ENCODE results near the gene KCNK7. TPM values are rescaled to one million over a fixed set of nuclear protein-coding genes. Genes with fewer than 3 reads are reported as not detected.

The KCNK7 gene
- total and polyA plus RNA-seq, 2 experiments from 2014 or later: 0.60 TPM; not detected in 1

DNA sequence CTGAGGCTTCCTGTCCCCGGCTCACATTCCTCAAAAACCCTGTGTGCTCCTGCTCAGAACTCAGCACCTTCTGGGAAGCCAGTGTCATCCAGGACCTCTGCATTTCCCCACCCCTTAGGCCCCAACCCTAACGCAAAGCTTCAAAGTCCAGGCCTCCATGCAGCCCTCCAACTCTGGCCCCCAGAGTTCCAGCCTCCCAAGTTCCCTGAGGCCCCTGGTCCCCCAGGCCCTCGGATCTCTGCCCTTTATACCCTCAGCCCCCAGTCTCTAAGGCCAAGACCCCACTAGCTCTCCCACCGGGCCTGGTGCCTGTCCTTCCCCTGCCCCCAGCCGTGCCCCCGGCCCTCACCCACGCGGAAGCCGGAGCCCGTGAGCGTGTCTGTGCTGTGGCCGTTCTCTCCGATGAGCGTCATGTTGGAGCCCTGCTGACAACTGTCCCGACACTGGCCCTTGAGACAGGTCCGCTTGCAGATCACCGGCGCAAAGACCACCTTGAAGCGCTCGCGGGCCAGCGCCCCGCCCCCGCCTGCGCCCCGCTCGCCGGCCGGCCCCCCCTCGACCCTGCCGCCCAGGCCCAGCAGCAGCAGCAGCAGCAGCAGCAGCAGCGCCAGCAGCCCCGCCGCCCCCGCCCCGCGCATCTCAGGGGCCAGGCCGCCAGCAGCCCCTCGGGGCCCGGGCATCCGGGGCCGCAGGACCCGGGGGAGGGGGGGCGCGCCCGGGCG, 38.2 kb downstream of the KCNK7 start:
- Histone ChIP-seq H3K27ac (ENCODE audit: low read depth) (no peak overlapping the region), H3K36me3 (ENCODE audit: insufficient read depth) (no peaks in the 10 kb centered on the region), H3K27me3 (ENCODE audit: insufficient read depth) (peaks cover 58% of the 10 kb centered on the region), H2AFZ (no peak overlapping the region; the same call in 1 of the 2 replicates), H3K9me2 (ENCODE audit: insufficient read depth) (no peaks in the 10 kb centered on the region), H3F3A (replicated peaks; ENCODE audit: low read depth) (peaks cover 17% of the 10 kb centered on the region; the same call in 1 of the 2 replicates), H3K4me1 (ENCODE audit: insufficient read depth) (peaks cover 47% of the 10 kb centered on the region), H3K79me2 (replicated peaks; ENCODE audit: insufficient read depth) (no peaks in the 10 kb centered on the region), H4K20me1 (replicated peaks; ENCODE audit: insufficient read depth) (no peaks in the 10 kb centered on the region), H3K4me2 (peak overlapping the region; percentile 89), H3K4me3 (peak overlapping the region; percentile 72)
- H3K4me1 Mint-ChIP-seq: peaks cover 57% of the 10 kb centered on the region
- ATAC-seq: no peak
- no peaks in the 10 kb centered on the region; the same call in 2 of the 3 replicates for H3K36me3 Mint-ChIP-seq (ENCODE audit: low read depth)
- TF ChIP-seq POLR2AphosphoS5 (IDR thresholded peaks at IDR 0.05; ENCODE audit: low read depth): no peak; the same call in 1 of the 2 replicates
- no peak for TF ChIP-seq STAT1 (IDR thresholded peaks at IDR 0.05; ENCODE audit: unreplicated experiment)
- TF ChIP-seq, protein P1, sequence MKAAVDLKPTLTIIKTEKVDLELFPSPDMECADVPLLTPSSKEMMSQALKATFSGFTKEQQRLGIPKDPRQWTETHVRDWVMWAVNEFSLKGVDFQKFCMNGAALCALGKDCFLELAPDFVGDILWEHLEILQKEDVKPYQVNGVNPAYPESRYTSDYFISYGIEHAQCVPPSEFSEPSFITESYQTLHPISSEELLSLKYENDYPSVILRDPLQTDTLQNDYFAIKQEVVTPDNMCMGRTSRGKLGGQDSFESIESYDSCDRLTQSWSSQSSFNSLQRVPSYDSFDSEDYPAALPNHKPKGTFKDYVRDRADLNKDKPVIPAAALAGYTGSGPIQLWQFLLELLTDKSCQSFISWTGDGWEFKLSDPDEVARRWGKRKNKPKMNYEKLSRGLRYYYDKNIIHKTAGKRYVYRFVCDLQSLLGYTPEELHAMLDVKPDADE (IDR thresholded peaks at IDR 0.05): no peak
- no peak for TF ChIP-seq NANOG (IDR thresholded peaks at IDR 0.05; ENCODE audit: borderline replicate concordance)
- TF ChIP-seq CREB1 (CRISPR knock-in tag; IDR thresholded peaks at IDR 0.05; ENCODE audit: low read depth): no peak
- TF ChIP-seq, protein P2, sequence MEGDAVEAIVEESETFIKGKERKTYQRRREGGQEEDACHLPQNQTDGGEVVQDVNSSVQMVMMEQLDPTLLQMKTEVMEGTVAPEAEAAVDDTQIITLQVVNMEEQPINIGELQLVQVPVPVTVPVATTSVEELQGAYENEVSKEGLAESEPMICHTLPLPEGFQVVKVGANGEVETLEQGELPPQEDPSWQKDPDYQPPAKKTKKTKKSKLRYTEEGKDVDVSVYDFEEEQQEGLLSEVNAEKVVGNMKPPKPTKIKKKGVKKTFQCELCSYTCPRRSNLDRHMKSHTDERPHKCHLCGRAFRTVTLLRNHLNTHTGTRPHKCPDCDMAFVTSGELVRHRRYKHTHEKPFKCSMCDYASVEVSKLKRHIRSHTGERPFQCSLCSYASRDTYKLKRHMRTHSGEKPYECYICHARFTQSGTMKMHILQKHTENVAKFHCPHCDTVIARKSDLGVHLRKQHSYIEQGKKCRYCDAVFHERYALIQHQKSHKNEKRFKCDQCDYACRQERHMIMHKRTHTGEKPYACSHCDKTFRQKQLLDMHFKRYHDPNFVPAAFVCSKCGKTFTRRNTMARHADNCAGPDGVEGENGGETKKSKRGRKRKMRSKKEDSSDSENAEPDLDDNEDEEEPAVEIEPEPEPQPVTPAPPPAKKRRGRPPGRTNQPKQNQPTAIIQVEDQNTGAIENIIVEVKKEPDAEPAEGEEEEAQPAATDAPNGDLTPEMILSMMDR (conservative IDR thresholded peaks at IDR 0.05; ENCODE audit: low read depth in 2 of 2): no peak
- TF ChIP-seq, protein P3, sequence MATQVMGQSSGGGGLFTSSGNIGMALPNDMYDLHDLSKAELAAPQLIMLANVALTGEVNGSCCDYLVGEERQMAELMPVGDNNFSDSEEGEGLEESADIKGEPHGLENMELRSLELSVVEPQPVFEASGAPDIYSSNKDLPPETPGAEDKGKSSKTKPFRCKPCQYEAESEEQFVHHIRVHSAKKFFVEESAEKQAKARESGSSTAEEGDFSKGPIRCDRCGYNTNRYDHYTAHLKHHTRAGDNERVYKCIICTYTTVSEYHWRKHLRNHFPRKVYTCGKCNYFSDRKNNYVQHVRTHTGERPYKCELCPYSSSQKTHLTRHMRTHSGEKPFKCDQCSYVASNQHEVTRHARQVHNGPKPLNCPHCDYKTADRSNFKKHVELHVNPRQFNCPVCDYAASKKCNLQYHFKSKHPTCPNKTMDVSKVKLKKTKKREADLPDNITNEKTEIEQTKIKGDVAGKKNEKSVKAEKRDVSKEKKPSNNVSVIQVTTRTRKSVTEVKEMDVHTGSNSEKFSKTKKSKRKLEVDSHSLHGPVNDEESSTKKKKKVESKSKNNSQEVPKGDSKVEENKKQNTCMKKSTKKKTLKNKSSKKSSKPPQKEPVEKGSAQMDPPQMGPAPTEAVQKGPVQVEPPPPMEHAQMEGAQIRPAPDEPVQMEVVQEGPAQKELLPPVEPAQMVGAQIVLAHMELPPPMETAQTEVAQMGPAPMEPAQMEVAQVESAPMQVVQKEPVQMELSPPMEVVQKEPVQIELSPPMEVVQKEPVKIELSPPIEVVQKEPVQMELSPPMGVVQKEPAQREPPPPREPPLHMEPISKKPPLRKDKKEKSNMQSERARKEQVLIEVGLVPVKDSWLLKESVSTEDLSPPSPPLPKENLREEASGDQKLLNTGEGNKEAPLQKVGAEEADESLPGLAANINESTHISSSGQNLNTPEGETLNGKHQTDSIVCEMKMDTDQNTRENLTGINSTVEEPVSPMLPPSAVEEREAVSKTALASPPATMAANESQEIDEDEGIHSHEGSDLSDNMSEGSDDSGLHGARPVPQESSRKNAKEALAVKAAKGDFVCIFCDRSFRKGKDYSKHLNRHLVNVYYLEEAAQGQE (IDR thresholded peaks at IDR 0.05; ENCODE audit: unreplicated experiment): no peak
- no peaks in the 10 kb centered on the region for H3K9me3 Mint-ChIP-seq
- H3K27me3 Mint-ChIP-seq (ENCODE audit: insufficient read depth, low read depth, poor library complexity): peaks cover 43% of the 10 kb centered on the region
- H3K4me3 Mint-ChIP-seq: peak overlapping the region; percentile 75
- no peak for DNase-seq (ENCODE audit: low spot score)
- no peak overlapping the region for H3K27ac Mint-ChIP-seq

All from GM23338 (cell line).